Measurements from ENCODE around the gene CLEC19A. TPM values are rescaled to one million over a fixed set of nuclear protein-coding genes. Genes with fewer than 3 reads are reported as not detected.

Gene CLEC19A
- total RNA-seq, 1 experiment from 2014 or later, result 0.09 TPM

GRCh38 chr16:19269098-19269497 lies 16.4 kb upstream of the CLEC19A start:
- ATAC-seq (no peak), DNase-seq (ENCODE audit: low spot score) (no peak)
- Mint-ChIP-seq H3K27me3 (ENCODE audit: low read depth) (no peaks in the 10 kb centered on the region; the same call in 1 of the 2 replicates), H3K4me3 (no peak overlapping the region), H3K36me3 (peaks cover 10% of the 10 kb centered on the region), H3K27ac (no peak overlapping the region), H3K9me3 (peaks cover 21% of the 10 kb centered on the region), H3K4me1 (no peaks in the 10 kb centered on the region)
- CTCF ChIA-PET, result no interaction called here
- POLR2A ChIA-PET, result no interaction called here
- no peak for TF ChIP-seq USF1 (CRISPR knock-in tag; IDR thresholded peaks at IDR 0.05)
- TF ChIP-seq GABPB1 (CRISPR knock-in tag; IDR thresholded peaks at IDR 0.05), result no peak
- TF ChIP-seq ZNF281 (CRISPR knock-in tag; IDR thresholded peaks at IDR 0.05), result no peak
- TF ChIP-seq TEAD4 (CRISPR knock-in tag; IDR thresholded peaks at IDR 0.05), result no peak
- no peak for TF ChIP-seq E2F4 (CRISPR knock-in tag; IDR thresholded peaks at IDR 0.05; ENCODE audit: borderline replicate concordance, low read depth)
- no peak for TF ChIP-seq ZMAT4 (CRISPR knock-in tag; IDR thresholded peaks at IDR 0.05)
- no peak for TF ChIP-seq ATF1 (CRISPR knock-in tag; IDR thresholded peaks at IDR 0.05)
- TF ChIP-seq HMGA2 (CRISPR knock-in tag; IDR thresholded peaks at IDR 0.05), result no peak
- no peak for TF ChIP-seq FOXP4 (CRISPR knock-in tag; IDR thresholded peaks at IDR 0.05)
- no peak for TF ChIP-seq FOXJ3 (CRISPR knock-in tag; IDR thresholded peaks at IDR 0.05; ENCODE audit: borderline replicate concordance)
- no peak for TF ChIP-seq ZNF425 (CRISPR knock-in tag; conservative IDR thresholded peaks at IDR 0.05)
- TF ChIP-seq ZNF138 (CRISPR knock-in tag; conservative IDR thresholded peaks at IDR 0.05), result no peak
- TF ChIP-seq ZNF219 (CRISPR knock-in tag; IDR thresholded peaks at IDR 0.05; ENCODE audit: borderline replicate concordance), result no peak
- TF ChIP-seq ATF3 (CRISPR knock-in tag; conservative IDR thresholded peaks at IDR 0.05), result no peak
- TF ChIP-seq ZNF532 (CRISPR knock-in tag; IDR thresholded peaks at IDR 0.05; ENCODE audit: borderline replicate concordance), result no peak
